Activated T-helper 2 cell treated with anti-CD3 and anti-CD28 coated beads, Interferon-gamma antibody, Interleukin-2, Interleukin-4, amounts not matched to agents 10 μg/mL and 5 μg/mL and 100 μg/mL, durations not matched to agents 14 hours and 24 hours and 36 hours (primary cell): Measurements from ENCODE around the gene CD164L2. TPM values are rescaled to one million over a fixed set of nuclear protein-coding genes. Genes with fewer than 3 reads are reported as not detected.
"Not testable (repeated sequence)": the region's sequence is repeated elsewhere in the genome, so short reads cannot be mapped to it uniquely, and the experiment has no call there.

Source experiments
- DNase-seq: peaks from one replicate; pipeline ENCODE4 v3.0.0; 2021; ENCODE audit warnings: low spot score
- H3K27ac Mint-ChIP-seq: one replicate; pipeline ENCODE4 v1.8.0; 2021; ENCODE audit warnings: mixed read lengths
- H3K27me3 Mint-ChIP-seq: one replicate; pipeline ENCODE4 v1.8.0; 2021; ENCODE audit warnings: low read depth, mixed read lengths
- H3K36me3 Mint-ChIP-seq: one replicate; pipeline ENCODE4 v1.8.0; 2021; ENCODE audit warnings: low read depth, mixed read lengths
- H3K4me1 Mint-ChIP-seq: one replicate; pipeline ENCODE4 v1.8.0; 2021; ENCODE audit warnings: low read depth, mixed read lengths
- H3K4me3 Mint-ChIP-seq: one replicate; pipeline ENCODE4 v1.8.0; 2021; ENCODE audit warnings: low read depth, mild to moderate bottlenecking, moderate library complexity, mixed read lengths
- H3K9me3 Mint-ChIP-seq: one replicate; pipeline ENCODE4 v1.8.0; 2021; ENCODE audit warnings: mixed read lengths
- intact Hi-C: fragments of 100-400 bp; cut with micrococcal nuclease; formaldehyde crosslinking; loops from one replicate; pipeline ENCODE4 v1.15.1; 2023
- total RNA-seq: library from RNA; stranded (reverse); gene quantifications from 2 replicates; pipeline ENCODE4 v1.2.3, GENCODE V29; 2022

CD164L2 gene
- total RNA-seq, 1 donor from 2014 or later, result not detected

GRCh38 chr1:27393641-27394281 is 10.6 kb upstream of the CD164L2 start:
- Mint-ChIP-seq H3K27ac (no peak overlapping the region), H3K9me3 (no peaks in the 10 kb centered on the region), H3K27me3 (peaks cover 3% of the 10 kb centered on the region), H3K36me3 (no peaks in the 10 kb centered on the region), H3K4me3 (peak overlapping the region; percentile 82), H3K4me1 (peaks cover 10% of the 10 kb centered on the region)
- no peak for DNase-seq
- intact Hi-C loops, result loop anchor here (2.0 to 10.0 kb wide), 2 partner anchors 61 to 271 kb away; no protein-coding TSS in a partner anchor

GRCh38 chr1:27392778-27393635 is 9.9 kb upstream of the CD164L2 start:
- Mint-ChIP-seq H3K27ac (peak overlapping the region; percentile 73), H3K9me3 (no peaks in the 10 kb centered on the region), H3K36me3 (no peaks in the 10 kb centered on the region), H3K27me3 (peaks cover 6% of the 10 kb centered on the region), H3K4me3 (peak overlapping the region; percentile 82), H3K4me1 (peaks cover 14% of the 10 kb centered on the region)
- intact Hi-C loops, result loop anchor here (1.0 to 10.0 kb wide), 3 partner anchors 28 to 272 kb away; partner anchors contain the start of gene AHDC1
- no peak for DNase-seq

- peak; percentile 90 for DNase-seq
- H3K36me3 Mint-ChIP-seq, result no peaks in the 10 kb centered on the region
- H3K9me3 Mint-ChIP-seq, result no peaks in the 10 kb centered on the region
Measured at GRCh38 chr1:27392096-27392777, 9.1 kb upstream of the CD164L2 start, which contains the start of gene GPR3. TSS of gene GPR3 (plus strand) at chr1:27392622. CDS start at chr1:27393799, 1,177 bp downstream.

GRCh38 chr1:27391511-27392095 is 8.5 kb upstream of the CD164L2 start:
- peaks cover 10% of the 10 kb centered on the region for H3K27me3 Mint-ChIP-seq
- H3K4me1 Mint-ChIP-seq, result peaks cover 14% of the 10 kb centered on the region
- peak overlapping the region; percentile 77 for H3K4me3 Mint-ChIP-seq
- H3K9me3 Mint-ChIP-seq, result no peaks in the 10 kb centered on the region
- no peak for DNase-seq
- H3K27ac Mint-ChIP-seq, result peak overlapping the region; percentile 89
- H3K36me3 Mint-ChIP-seq, result no peaks in the 10 kb centered on the region
- intact Hi-C loops, result loop anchor here (1.0 to 10.0 kb wide), 3 partner anchors 26 to 273 kb away; partner anchors contain the start of gene AHDC1

More at GRCh38 chr1:27392096-27392777, 9.1 kb upstream of the CD164L2 start, which contains the start of gene GPR3:
- Mint-ChIP-seq H3K27ac (peak within 1 kb of the TSS; percentile 89), H3K4me3 (peak within 1 kb of the TSS; percentile 82), H3K27me3 (peaks cover 6% of the 10 kb centered on the region), H3K4me1 (peaks cover 14% of the 10 kb centered on the region)
- intact Hi-C loops, result loop anchor here (1.0 to 10.0 kb wide), 3 partner anchors 27 to 273 kb away; partner anchors contain the start of gene AHDC1

GRCh38 chr1:27388337-27389005 is 5.3 kb upstream of the CD164L2 start:
- Mint-ChIP-seq H3K27me3 (peaks cover 10% of the 10 kb centered on the region), H3K9me3 (no peaks in the 10 kb centered on the region), H3K36me3 (no peaks in the 10 kb centered on the region), H3K27ac (no peak overlapping the region), H3K4me1 (peaks cover 13% of the 10 kb centered on the region), H3K4me3 (no peak overlapping the region)
- intact Hi-C loops, result loop anchor here (1.0 kb wide), 2 partner anchors 31 to 87 kb away; no protein-coding TSS in a partner anchor
- peak; percentile 64 for DNase-seq

GRCh38 chr1:27384797-27385196 is 1.7 kb upstream of the CD164L2 start:
- H3K9me3 Mint-ChIP-seq, H3K36me3 Mint-ChIP-seq, H3K4me3 Mint-ChIP-seq, H3K4me1 Mint-ChIP-seq, H3K27ac Mint-ChIP-seq, intact Hi-C loops, DNase-seq: not testable (repeated sequence)
- peaks cover 18% of the 10 kb centered on the region for H3K27me3 Mint-ChIP-seq

- Mint-ChIP-seq H3K4me3 (no peak overlapping the region), H3K27me3 (peaks cover 17% of the 10 kb centered on the region), H3K9me3 (no peaks in the 10 kb centered on the region), H3K36me3 (no peaks in the 10 kb centered on the region), H3K4me1 (peaks cover 4% of the 10 kb centered on the region), H3K27ac (no peak overlapping the region)
- intact Hi-C loops, result no loop called here
- no peak for DNase-seq
Measured at GRCh38 chr1:27383661-27384060, 528 bp upstream of the CD164L2 start.

GRCh38 chr1:27381969-27382762 is 967 bp downstream of the CD164L2 start:
- no peaks in the 10 kb centered on the region for H3K36me3 Mint-ChIP-seq
- DNase-seq, result no peak
- no peaks in the 10 kb centered on the region for H3K9me3 Mint-ChIP-seq
- H3K4me3 Mint-ChIP-seq, result no peak overlapping the region
- intact Hi-C loops, result no loop called here
- H3K27ac Mint-ChIP-seq, result no peak overlapping the region
- no peaks in the 10 kb centered on the region for H3K4me1 Mint-ChIP-seq
- peaks cover 16% of the 10 kb centered on the region for H3K27me3 Mint-ChIP-seq

- Mint-ChIP-seq H3K4me1 (no peaks in the 10 kb centered on the region), H3K36me3 (no peaks in the 10 kb centered on the region), H3K9me3 (no peaks in the 10 kb centered on the region), H3K27me3 (peaks cover 12% of the 10 kb centered on the region), H3K27ac (no peak overlapping the region), H3K4me3 (no peak overlapping the region)
- intact Hi-C loops, result no loop called here
- no peak for DNase-seq
Measured at GRCh38 chr1:27380766-27381733, 2.1 kb downstream of the CD164L2 start.

GRCh38 chr1:27380224-27380623 is 2.9 kb downstream of the CD164L2 start:
- Mint-ChIP-seq H3K4me3 (no peak overlapping the region), H3K27me3 (peaks cover 12% of the 10 kb centered on the region), H3K27ac (no peak overlapping the region), H3K4me1 (no peaks in the 10 kb centered on the region), H3K36me3 (no peaks in the 10 kb centered on the region), H3K9me3 (no peaks in the 10 kb centered on the region)
- DNase-seq, result no peak
- intact Hi-C loops, result no loop called here
